ENCODE measurements around the gene TOM1.

- no peak for TF ChIP-seq EP300 (IDR thresholded peaks at IDR 0.05; ENCODE audit: borderline replicate concordance)
- TF ChIP-seq RAD21 (IDR thresholded peaks at IDR 0.05; ENCODE audit: low read depth) = no peak
- no peak for TF ChIP-seq USF1 (IDR thresholded peaks at IDR 0.05)
- TF ChIP-seq NFIC (IDR thresholded peaks at IDR 0.05) = no peak
- no peak for TF ChIP-seq YY1 (IDR thresholded peaks at IDR 0.05; ENCODE audit: low read depth)
- TF ChIP-seq MAX (IDR thresholded peaks at IDR 0.05) = no peak
- TF ChIP-seq TCF12 (IDR thresholded peaks at IDR 0.05; ENCODE audit: low read depth) = no peak
- TF ChIP-seq REST (IDR thresholded peaks at IDR 0.05; ENCODE audit: low read depth) = no peak
- no peak for TF ChIP-seq ZBTB7A (IDR thresholded peaks at IDR 0.05; ENCODE audit: low read depth)
- no peak for TF ChIP-seq TEAD4 (IDR thresholded peaks at IDR 0.05)
- TF ChIP-seq TAF1 (IDR thresholded peaks at IDR 0.05; ENCODE audit: low read depth) = no peak
These were observed 24.1 kb upstream of the TOM1 start for GRCh38 chr22:35275580-35275979.
